HL-60 (cell line): ENCODE results near the gene POU2AF1.

Source experiments
- DNase-seq, 2 experiments: peaks; one replicate each; pipeline ENCODE4 v3.0.0-alpha.2; 2010 to 2020; ENCODE audit warnings: low read depth in 1 of 2, low spot score in 1 of 2
- H3K27ac ChIP-seq: fragments of 250-450 bp; sonication (Bioruptor Pico); replicated peaks from 2 replicates; pipeline ENCODE4 v1.5.1; 2020; ENCODE audit warnings: mild to moderate bottlenecking, moderate library complexity
- H3K27me3 ChIP-seq: fragments of 250-450 bp; sonication (Bioruptor Pico); 2 replicates; pipeline ENCODE4 v1.5.1; 2021; ENCODE audit warnings: mild to moderate bottlenecking, moderate library complexity; ENCODE audit not compliant: insufficient read depth, poor library complexity, severe bottlenecking
- H3K4me3 ChIP-seq: replicated peaks from 2 replicates; pipeline ENCODE4 v1.5.1; 2011; ENCODE audit warnings: mild to moderate bottlenecking, control low read depth, low read length; ENCODE audit not compliant: insufficient read depth
- CTCF ChIP-seq: IDR thresholded peaks from one replicate; pipeline ENCODE4 v1.5.1; 2011; ENCODE audit warnings: low read length, control low read depth, inconsistent platforms; ENCODE audit not compliant: insufficient read depth
- GABPA ChIP-seq: IDR thresholded peaks from 2 replicates; pipeline ENCODE4 v1.6.1; 2012; ENCODE audit warnings: low read depth
- POLR2AphosphoS5 ChIP-seq: IDR thresholded peaks from 2 replicates; pipeline ENCODE4 v1.6.1; 2012; ENCODE audit warnings: low read depth
- REST ChIP-seq: IDR thresholded peaks from 2 replicates; pipeline ENCODE4 v1.6.1; 2012; ENCODE audit warnings: low read depth; ENCODE audit not compliant: insufficient replicate concordance
- SPI1 ChIP-seq: IDR thresholded peaks from 2 replicates; pipeline ENCODE4 v1.6.1; 2012; ENCODE audit warnings: low read depth, mild to moderate bottlenecking, borderline replicate concordance

The POU2AF1 gene

GRCh38 chr11:111400595-111400994 is 21.5 kb upstream of the POU2AF1 start:
- Histone ChIP-seq H3K27ac (no peak overlapping the region), H3K27me3 (no peaks in the 10 kb centered on the region), H3K4me3 (no peak overlapping the region)
- TF ChIP-seq REST (no peak), SPI1 (no peak), CTCF (no peak), GABPA (no peak), POLR2AphosphoS5 (no peak)
- DNase-seq: no peak

GRCh38 chr11:111399187-111400031 is 20.3 kb upstream of the POU2AF1 start:
- no peak overlapping the region for H3K27ac ChIP-seq
- no peak overlapping the region for H3K4me3 ChIP-seq
- DNase-seq: no peak
- TF ChIP-seq REST (no peak), POLR2AphosphoS5 (no peak), CTCF (no peak), SPI1 (no peak), GABPA (no peak)
- no peaks in the 10 kb centered on the region for H3K27me3 ChIP-seq

GRCh38 chr11:111397034-111397433 is 18.0 kb upstream of the POU2AF1 start:
- no peak for DNase-seq
- no peak for TF ChIP-seq REST
- no peak for TF ChIP-seq CTCF
- no peak for TF ChIP-seq SPI1
- no peak for TF ChIP-seq GABPA
- TF ChIP-seq POLR2AphosphoS5: no peak

More at GRCh38 chr11:111397034-111397433, 18.0 kb upstream of the POU2AF1 start:
- Histone ChIP-seq H3K27me3 (no peaks in the 10 kb centered on the region), H3K27ac (no peak overlapping the region), H3K4me3 (no peak overlapping the region)
